ENCODE measurements around the gene INPP1. TPM values are rescaled to one million over a fixed set of nuclear protein-coding genes. Genes with fewer than 3 reads are reported as not detected.
"Not testable (repeated sequence)": the region's sequence is repeated elsewhere in the genome, so short reads cannot be mapped to it uniquely, and the experiment has no call there.

The INPP1 gene, protein sequence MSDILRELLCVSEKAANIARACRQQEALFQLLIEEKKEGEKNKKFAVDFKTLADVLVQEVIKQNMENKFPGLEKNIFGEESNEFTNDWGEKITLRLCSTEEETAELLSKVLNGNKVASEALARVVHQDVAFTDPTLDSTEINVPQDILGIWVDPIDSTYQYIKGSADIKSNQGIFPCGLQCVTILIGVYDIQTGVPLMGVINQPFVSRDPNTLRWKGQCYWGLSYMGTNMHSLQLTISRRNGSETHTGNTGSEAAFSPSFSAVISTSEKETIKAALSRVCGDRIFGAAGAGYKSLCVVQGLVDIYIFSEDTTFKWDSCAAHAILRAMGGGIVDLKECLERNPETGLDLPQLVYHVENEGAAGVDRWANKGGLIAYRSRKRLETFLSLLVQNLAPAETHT
- total RNA-seq (2021) (7.1 and 9.5 TPM in 2 replicates), Bru-seq, nascent RNA (percentile 56 among the genes with signal in this experiment), BruChase-seq, experiment 1, labeled RNA remaining after a 2-hour chase (percentile 51 among the genes with signal in this experiment), BruChase-seq, experiment 2, labeled RNA remaining after a 6-hour chase (percentile 60 among the genes with signal in this experiment)
- long read RNA-seq, transcript INPP1-201 (6 exons, 1,919 nt): major isoform, 17 of 20 reads
- long read RNA-seq, partial matches to known transcripts: 0 of 20 reads
- long read RNA-seq, other reads (novel, unspliced or antisense): 2 of 20 reads

DNA sequence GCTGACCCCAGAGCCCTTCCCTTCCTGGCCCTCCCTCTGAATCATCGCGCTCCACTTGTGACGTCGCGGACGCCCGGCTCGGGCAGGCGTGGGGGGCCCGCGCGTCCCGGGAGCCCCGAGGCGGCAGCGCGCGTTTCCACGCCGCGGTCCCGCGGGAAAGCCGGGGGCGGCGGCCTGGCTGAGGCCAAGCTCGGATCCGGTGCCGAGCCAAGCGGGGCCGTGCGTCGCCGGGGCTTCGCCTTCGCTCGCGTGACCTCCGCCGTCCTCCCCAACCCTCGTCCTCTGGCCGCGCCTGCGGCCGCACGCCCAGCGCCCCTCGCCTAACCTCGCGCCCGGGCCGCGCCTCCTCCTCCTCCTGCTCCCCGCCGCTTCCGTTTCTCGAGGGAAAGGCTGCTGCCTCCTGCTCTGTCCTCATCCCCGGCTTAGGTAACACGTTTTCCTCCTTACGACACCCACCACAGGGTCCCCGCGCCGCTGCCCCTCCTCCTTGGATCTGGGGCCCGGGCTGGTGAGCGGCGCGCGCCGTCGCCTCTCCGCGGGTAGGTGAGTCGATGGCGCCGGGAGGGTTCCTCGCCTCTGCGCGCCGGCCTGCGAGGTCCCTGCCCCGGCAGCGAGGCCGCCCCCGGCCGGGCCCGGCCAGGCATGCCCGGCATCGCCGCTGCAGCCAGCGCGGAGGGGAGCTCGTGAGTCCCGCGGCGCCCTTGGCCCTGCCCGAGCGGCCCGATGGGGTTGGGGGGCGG is at the start of gene INPP1:
Gene INPP1 (plus strand): TSS at position 54 of the 740 bp plus-strand sequence. CDS start 16,514 bp downstream, outside the sequence.
- Histone ChIP-seq H3F3A (ENCODE audit: insufficient read depth, low read depth) (no peaks in the 10 kb centered on the region; the same call in 1 of the 2 replicates), H4K20me1 (ENCODE audit: insufficient read depth) (no peaks in the 10 kb centered on the region), H3K79me2 (ENCODE audit: low read depth) (no peaks in the 10 kb centered on the region), H3K36me3 (ENCODE audit: low read depth) (no peaks in the 10 kb centered on the region), H3K27me3 (ENCODE audit: insufficient read depth, low read depth) (no peaks in the 10 kb centered on the region), H3K4me3 (peak within 1 kb of the TSS; percentile 75), H3K4me2 (peak within 1 kb of the TSS; percentile 88), H3K4me1 (replicated peaks; ENCODE audit: insufficient read depth) (peaks cover 12% of the 10 kb centered on the region), H3K9me3 (ENCODE audit: insufficient read depth, low read depth) (no peaks in the 10 kb centered on the region), H2AFZ (peak within 1 kb of the TSS; percentile 80), H3K9me2 (ENCODE audit: insufficient read depth) (no peaks in the 10 kb centered on the region), H3K27ac (no peak within 1 kb of the TSS)
- POLR2A ChIA-PET (ENCODE audit: unreplicated experiment): interaction anchor here (0.7 kb wide), 1 partner anchor 424 kb away, joined by 3 read pairs; no protein-coding TSS in a partner anchor
- intact Hi-C loops (cut with micrococcal nuclease; ENCODE audit: unreplicated experiment): loop anchor here (1.0 kb wide), 1 partner anchor 24 kb away; the partner anchor contains the start of gene HIBCH
- no TSS peak for BruUV-seq (replicated peaks)
- CTCF ChIA-PET: interaction anchor here (0.6 to 0.7 kb wide), 3 partner anchors 27 to 221 kb away, joined by 3 to 6 read pairs (median 5); no protein-coding TSS in a partner anchor
- DNase-seq: peak in 1 of 2 experiments; percentile 45
- no peak for TF ChIP-seq EZH2 (IDR thresholded peaks at IDR 0.05; ENCODE audit: low read depth)
- TF ChIP-seq, protein P1, sequence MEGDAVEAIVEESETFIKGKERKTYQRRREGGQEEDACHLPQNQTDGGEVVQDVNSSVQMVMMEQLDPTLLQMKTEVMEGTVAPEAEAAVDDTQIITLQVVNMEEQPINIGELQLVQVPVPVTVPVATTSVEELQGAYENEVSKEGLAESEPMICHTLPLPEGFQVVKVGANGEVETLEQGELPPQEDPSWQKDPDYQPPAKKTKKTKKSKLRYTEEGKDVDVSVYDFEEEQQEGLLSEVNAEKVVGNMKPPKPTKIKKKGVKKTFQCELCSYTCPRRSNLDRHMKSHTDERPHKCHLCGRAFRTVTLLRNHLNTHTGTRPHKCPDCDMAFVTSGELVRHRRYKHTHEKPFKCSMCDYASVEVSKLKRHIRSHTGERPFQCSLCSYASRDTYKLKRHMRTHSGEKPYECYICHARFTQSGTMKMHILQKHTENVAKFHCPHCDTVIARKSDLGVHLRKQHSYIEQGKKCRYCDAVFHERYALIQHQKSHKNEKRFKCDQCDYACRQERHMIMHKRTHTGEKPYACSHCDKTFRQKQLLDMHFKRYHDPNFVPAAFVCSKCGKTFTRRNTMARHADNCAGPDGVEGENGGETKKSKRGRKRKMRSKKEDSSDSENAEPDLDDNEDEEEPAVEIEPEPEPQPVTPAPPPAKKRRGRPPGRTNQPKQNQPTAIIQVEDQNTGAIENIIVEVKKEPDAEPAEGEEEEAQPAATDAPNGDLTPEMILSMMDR (conservative IDR thresholded peaks at IDR 0.05): no peak

DNA sequence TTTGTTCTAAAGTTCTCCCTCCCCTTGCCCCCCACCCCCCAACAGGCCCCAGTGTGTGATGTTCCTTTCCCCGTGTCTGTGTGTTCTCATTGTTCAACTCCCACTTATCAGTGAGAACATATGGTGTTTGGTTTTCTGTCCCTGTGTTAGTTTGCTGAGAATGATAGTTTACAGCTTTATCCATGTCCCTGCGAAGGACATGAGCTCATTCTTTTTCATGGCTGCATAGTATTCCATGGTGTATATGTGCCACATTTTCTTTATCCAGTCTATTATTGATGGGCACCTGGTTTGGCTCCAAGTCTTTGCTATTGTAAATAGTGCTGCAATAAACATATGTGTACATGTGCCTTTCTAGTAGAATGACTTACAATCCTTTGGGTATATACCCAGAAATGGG is 45.5 kb upstream of the INPP1 start:
- H3K4me2 ChIP-seq; H2AFZ ChIP-seq; POLR2A ChIA-PET (ENCODE audit: unreplicated experiment); H3K4me3 ChIP-seq; H3K27me3 ChIP-seq (ENCODE audit: insufficient read depth, low read depth); H3K36me3 ChIP-seq (ENCODE audit: low read depth); H3K9me2 ChIP-seq (ENCODE audit: insufficient read depth); DNase-seq; H3K4me1 ChIP-seq (replicated peaks; ENCODE audit: insufficient read depth); CTCF ChIA-PET; H3K9me3 ChIP-seq (ENCODE audit: insufficient read depth, low read depth); H3K27ac ChIP-seq; intact Hi-C loops (cut with micrococcal nuclease; ENCODE audit: unreplicated experiment); H3F3A ChIP-seq (ENCODE audit: insufficient read depth, low read depth); H3K79me2 ChIP-seq (ENCODE audit: low read depth); H4K20me1 ChIP-seq (ENCODE audit: insufficient read depth); BruUV-seq (replicated peaks): not testable (repeated sequence)

DNA sequence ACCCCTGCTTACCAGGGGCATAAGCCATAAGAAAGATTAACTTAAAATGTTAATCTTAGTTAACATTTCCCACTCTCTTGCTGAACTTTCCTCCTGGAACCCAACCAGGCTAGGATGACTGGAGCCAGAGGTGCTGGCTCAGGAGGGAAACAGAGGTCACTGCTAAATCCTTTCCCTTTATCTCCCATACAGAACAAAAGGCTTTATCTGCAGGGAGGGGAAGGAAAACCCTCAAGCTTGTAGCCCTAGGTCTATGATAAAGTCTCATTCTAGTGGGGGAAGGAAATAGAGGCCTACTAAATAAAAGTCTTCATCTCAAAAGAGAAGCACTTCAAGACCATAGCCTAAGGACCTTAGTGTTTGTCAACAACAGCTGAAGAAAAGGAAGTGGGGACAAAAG is 42.4 kb upstream of the INPP1 start:
- Histone ChIP-seq H3F3A (ENCODE audit: insufficient read depth, low read depth) (no peaks in the 10 kb centered on the region), H4K20me1 (ENCODE audit: insufficient read depth) (no peaks in the 10 kb centered on the region), H3K79me2 (ENCODE audit: low read depth) (no peaks in the 10 kb centered on the region), H3K4me2 (no peak overlapping the region), H2AFZ (no peak overlapping the region), H3K9me2 (ENCODE audit: insufficient read depth) (no peaks in the 10 kb centered on the region), H3K4me3 (no peak overlapping the region), H3K9me3 (ENCODE audit: insufficient read depth, low read depth) (no peaks in the 10 kb centered on the region), H3K36me3 (ENCODE audit: low read depth) (no peaks in the 10 kb centered on the region), H3K27me3 (ENCODE audit: insufficient read depth, low read depth) (no peaks in the 10 kb centered on the region), H3K4me1 (replicated peaks; ENCODE audit: insufficient read depth) (no peaks in the 10 kb centered on the region), H3K27ac (no peak overlapping the region)
- DNase-seq: no peak
- ChIA-PET POLR2A (ENCODE audit: unreplicated experiment) (no interaction called here), CTCF (no interaction called here)
- no TSS peak for BruUV-seq (replicated peaks)
- intact Hi-C loops (cut with micrococcal nuclease; ENCODE audit: unreplicated experiment): no loop called here
- TF ChIP-seq, protein P1 (conservative IDR thresholded peaks at IDR 0.05): no peak
- no peak for TF ChIP-seq EZH2 (IDR thresholded peaks at IDR 0.05; ENCODE audit: low read depth)
